ENCODE data around the gene PTGER1. TPM values are rescaled to one million over a fixed set of nuclear protein-coding genes. Genes with fewer than 3 reads are reported as not detected.
A peak's percentile ranks its signal among the peaks of the same experiment; 100 is the strongest.

The PTGER1 gene
- total RNA-seq, 2 experiments from 2014 or later: not detected

GRCh38 chr19:14478113-14478545, 3.0 kb upstream of the PTGER1 start:
- Mint-ChIP-seq H3K36me3 (ENCODE audit: low read depth) (peaks cover 3% of the 10 kb centered on the region), H3K27ac (no peak overlapping the region), H3K27me3 (ENCODE audit: low read depth) (peaks cover 13% of the 10 kb centered on the region), H3K9me3 (no peaks in the 10 kb centered on the region), H3K4me1 (ENCODE audit: low read depth) (peaks cover 22% of the 10 kb centered on the region), H3K4me3 (no peak overlapping the region)
- CTCF ChIA-PET: interaction anchor here (0.6 to 7.6 kb wide), 4 partner anchors 22 to 116 kb away, joined by 3 to 55 read pairs (median 7); partner anchors contain the start of gene PKN1
- DNase-seq: no peak
- intact Hi-C loops (cut with micrococcal nuclease): no loop called here

- Mint-ChIP-seq H3K27ac (no peak overlapping the region), H3K4me1 (ENCODE audit: low read depth) (peaks cover 27% of the 10 kb centered on the region), H3K36me3 (ENCODE audit: low read depth) (peaks cover 3% of the 10 kb centered on the region), H3K27me3 (ENCODE audit: low read depth) (peaks cover 19% of the 10 kb centered on the region), H3K9me3 (no peaks in the 10 kb centered on the region), H3K4me3 (no peak overlapping the region)
- DNase-seq: no peak
- CTCF ChIA-PET: interaction anchor here (0.6 to 7.6 kb wide), 4 partner anchors 21 to 116 kb away, joined by 3 to 55 read pairs (median 7); partner anchors contain the start of gene PKN1
- intact Hi-C loops (cut with micrococcal nuclease): no loop called here
Observed at GRCh38 chr19:14477418-14478112, 2.4 kb upstream of the PTGER1 start.

- DNase-seq: no peak
- Mint-ChIP-seq H3K9me3 (no peaks in the 10 kb centered on the region), H3K4me1 (ENCODE audit: low read depth) (peaks cover 29% of the 10 kb centered on the region), H3K27me3 (ENCODE audit: low read depth) (peaks cover 19% of the 10 kb centered on the region), H3K36me3 (ENCODE audit: low read depth) (peaks cover 3% of the 10 kb centered on the region), H3K27ac (no peak overlapping the region), H3K4me3 (no peak overlapping the region)
- CTCF ChIA-PET: interaction anchor here (1.8 to 7.6 kb wide), 2 partner anchors 46 to 115 kb away, joined by 10 to 55 read pairs; partner anchors contain the start of gene PKN1
- intact Hi-C loops (cut with micrococcal nuclease): no loop called here
Observed at GRCh38 chr19:14476673-14477401, 1.7 kb upstream of the PTGER1 start.

- peaks cover 31% of the 10 kb centered on the region for H3K4me1 Mint-ChIP-seq (ENCODE audit: low read depth)
Observed at GRCh38 chr19:14476327-14476672, 1.1 kb upstream of the PTGER1 start.

GRCh38 chr19:14474827-14475226, 327 bp downstream of the PTGER1 start:
- Mint-ChIP-seq H3K4me1 (ENCODE audit: low read depth) (peaks cover 31% of the 10 kb centered on the region), H3K27ac (no peak overlapping the region)

More at GRCh38 chr19:14476327-14476672, 1.1 kb upstream of the PTGER1 start:
- H3K36me3 Mint-ChIP-seq (ENCODE audit: low read depth): peaks cover 3% of the 10 kb centered on the region
- CTCF ChIA-PET: no interaction called here
- peaks cover 19% of the 10 kb centered on the region for H3K27me3 Mint-ChIP-seq (ENCODE audit: low read depth)
- no peak overlapping the region for H3K27ac Mint-ChIP-seq
- H3K9me3 Mint-ChIP-seq: no peaks in the 10 kb centered on the region
- H3K4me3 Mint-ChIP-seq: no peak overlapping the region
- intact Hi-C loops (cut with micrococcal nuclease): no loop called here
- DNase-seq: no peak

GRCh38 chr19:14473978-14474578, 1.1 kb downstream of the PTGER1 start:
- CTCF ChIA-PET: interaction anchor here (0.7 to 3.5 kb wide), 2 partner anchors 43 to 1297 kb away, joined by 3 to 24 read pairs; partner anchors contain the start of gene PKN1
- Mint-ChIP-seq H3K4me1 (ENCODE audit: low read depth) (peaks cover 31% of the 10 kb centered on the region), H3K27me3 (ENCODE audit: low read depth) (peaks cover 19% of the 10 kb centered on the region), H3K36me3 (ENCODE audit: low read depth) (peaks cover 4% of the 10 kb centered on the region), H3K27ac (no peak overlapping the region), H3K4me3 (no peak overlapping the region), H3K9me3 (no peaks in the 10 kb centered on the region)
- DNase-seq: no peak
- intact Hi-C loops (cut with micrococcal nuclease): loop anchor here (2.0 to 5.0 kb wide), 4 partner anchors 113 to 592 kb away; partner anchors contain the start of genes ADGRL1 and ASF1B

More at GRCh38 chr19:14474827-14475226, 327 bp downstream of the PTGER1 start:
- CTCF ChIA-PET: interaction anchor here (0.6 to 1.0 kb wide), 4 partner anchors 10 to 1298 kb away, joined by 3 to 5 read pairs (median 4); no protein-coding TSS in a partner anchor
- no peak for DNase-seq
- intact Hi-C loops (cut with micrococcal nuclease): loop anchor here (1.0 to 5.0 kb wide), 4 partner anchors 119 to 593 kb away; partner anchors contain the start of genes ADGRL1 and ASF1B
- Mint-ChIP-seq H3K9me3 (no peaks in the 10 kb centered on the region), H3K36me3 (ENCODE audit: low read depth) (peaks cover 4% of the 10 kb centered on the region), H3K27me3 (ENCODE audit: low read depth) (peaks cover 19% of the 10 kb centered on the region), H3K4me3 (no peak overlapping the region)

- peaks cover 31% of the 10 kb centered on the region for H3K4me1 Mint-ChIP-seq (ENCODE audit: low read depth)
- H3K27me3 Mint-ChIP-seq (ENCODE audit: low read depth): peaks cover 19% of the 10 kb centered on the region
- no peaks in the 10 kb centered on the region for H3K9me3 Mint-ChIP-seq
- H3K36me3 Mint-ChIP-seq (ENCODE audit: low read depth): peaks cover 4% of the 10 kb centered on the region
- no peak for DNase-seq
- peak overlapping the region; percentile 47 for H3K4me3 Mint-ChIP-seq
- H3K27ac Mint-ChIP-seq: no peak overlapping the region
- intact Hi-C loops (cut with micrococcal nuclease): loop anchor here (2.0 to 5.0 kb wide), 3 partner anchors 113 to 591 kb away; partner anchors contain the start of gene ADGRL1
- CTCF ChIA-PET: interaction anchor here (0.6 to 3.5 kb wide), 11 partner anchors 8 to 337 kb away, joined by 3 to 24 read pairs (median 3); partner anchors contain the start of genes ASF1B and PKN1
Observed at GRCh38 chr19:14473073-14473977, 1.8 kb downstream of the PTGER1 start.

GRCh38 chr19:14472202-14472938, 2.8 kb downstream of the PTGER1 start:
- H3K36me3 Mint-ChIP-seq (ENCODE audit: low read depth): peaks cover 4% of the 10 kb centered on the region
- CTCF ChIA-PET: interaction anchor here (0.6 to 3.5 kb wide), 15 partner anchors 9 to 336 kb away, joined by 3 to 24 read pairs (median 3); partner anchors contain the start of genes ASF1B and PKN1
- H3K4me3 Mint-ChIP-seq: no peak overlapping the region
- DNase-seq: peak; percentile 83
- no peak overlapping the region for H3K27ac Mint-ChIP-seq
- H3K4me1 Mint-ChIP-seq (ENCODE audit: low read depth): peaks cover 31% of the 10 kb centered on the region
- no peaks in the 10 kb centered on the region for H3K9me3 Mint-ChIP-seq
- H3K27me3 Mint-ChIP-seq (ENCODE audit: low read depth): peaks cover 19% of the 10 kb centered on the region
- intact Hi-C loops (cut with micrococcal nuclease): loop anchor here (1.0 to 5.0 kb wide), 4 partner anchors 40 to 590 kb away; partner anchors contain the start of gene ADGRL1

GRCh38 chr19:14471436-14472187, 3.5 kb downstream of the PTGER1 start:
- CTCF ChIA-PET: interaction anchor here (0.6 to 3.5 kb wide), 6 partner anchors 10 to 40 kb away, joined by 3 to 24 read pairs (median 6); partner anchors contain the start of gene PKN1
- H3K9me3 Mint-ChIP-seq: no peaks in the 10 kb centered on the region
- H3K27ac Mint-ChIP-seq: no peak overlapping the region

More at GRCh38 chr19:14471436-14472187, 3.5 kb downstream of the PTGER1 start:
- Mint-ChIP-seq H3K27me3 (ENCODE audit: low read depth) (peaks cover 19% of the 10 kb centered on the region), H3K4me1 (ENCODE audit: low read depth) (peaks cover 30% of the 10 kb centered on the region), H3K36me3 (ENCODE audit: low read depth) (peaks cover 4% of the 10 kb centered on the region), H3K4me3 (no peak overlapping the region)
- intact Hi-C loops (cut with micrococcal nuclease): loop anchor here (1.0 to 5.0 kb wide), 4 partner anchors 39 to 589 kb away; partner anchors contain the start of gene ADGRL1
- no peak for DNase-seq
